Mesothelial cell of epicardium (in vitro differentiated cells): ENCODE results near the gene IL21. TPM values are rescaled to one million over a fixed set of nuclear protein-coding genes. Genes with fewer than 3 reads are reported as not detected.

ENCODE experiments used
- DNase-seq, 2 experiments: peaks; one replicate each; pipeline ENCODE4 v3.0.0; 2021; ENCODE audit warnings: low spot score in 2 of 2; ENCODE audit not compliant: unreplicated experiment in 2 of 2
- H3K27ac Mint-ChIP-seq: 2 replicates; pipeline ENCODE4 v1.8.0; 2021; ENCODE audit warnings: mixed read lengths
- H3K27me3 Mint-ChIP-seq: 2 replicates; pipeline ENCODE4 v1.8.0; 2021; ENCODE audit warnings: low read depth, mixed read lengths
- H3K36me3 Mint-ChIP-seq: 2 replicates; pipeline ENCODE4 v1.8.0; 2021; ENCODE audit warnings: mixed read lengths
- H3K4me1 Mint-ChIP-seq: 2 replicates; pipeline ENCODE4 v1.8.0; 2021; ENCODE audit warnings: mixed read lengths
- H3K4me3 Mint-ChIP-seq: 2 replicates; pipeline ENCODE4 v1.8.0; 2021; ENCODE audit warnings: mild to moderate bottlenecking, moderate library complexity, mixed read lengths
- H3K9me3 Mint-ChIP-seq: 2 replicates; pipeline ENCODE4 v1.8.0; 2021; ENCODE audit warnings: mixed read lengths
- CTCF ChIP-seq: fragments of 200-600 bp; sonication (generic); IDR thresholded peaks from one replicate; pipeline ENCODE4 v1.5.0; 2021; ENCODE audit warnings: antibody characterized with exemption; ENCODE audit not compliant: unreplicated experiment
- total RNA-seq: library from RNA; stranded (reverse); gene quantifications from 3 replicates; pipeline ENCODE4 v1.2.1, GENCODE V29; 2021

The IL21 gene
- total RNA-seq, 1 donor from 2014 or later, result not detected

- Mint-ChIP-seq H3K36me3 (no peaks in the 10 kb centered on the region), H3K4me1 (peaks cover 25% of the 10 kb centered on the region), H3K27me3 (no peaks in the 10 kb centered on the region), H3K4me3 (no peak overlapping the region), H3K27ac (no peak overlapping the region), H3K9me3 (no peaks in the 10 kb centered on the region)
- DNase-seq, result no peak
- TF ChIP-seq CTCF, result no peak
Measured at GRCh38 chr4:122606364-122607043, 14.4 kb downstream of the IL21 start.

DNA sequence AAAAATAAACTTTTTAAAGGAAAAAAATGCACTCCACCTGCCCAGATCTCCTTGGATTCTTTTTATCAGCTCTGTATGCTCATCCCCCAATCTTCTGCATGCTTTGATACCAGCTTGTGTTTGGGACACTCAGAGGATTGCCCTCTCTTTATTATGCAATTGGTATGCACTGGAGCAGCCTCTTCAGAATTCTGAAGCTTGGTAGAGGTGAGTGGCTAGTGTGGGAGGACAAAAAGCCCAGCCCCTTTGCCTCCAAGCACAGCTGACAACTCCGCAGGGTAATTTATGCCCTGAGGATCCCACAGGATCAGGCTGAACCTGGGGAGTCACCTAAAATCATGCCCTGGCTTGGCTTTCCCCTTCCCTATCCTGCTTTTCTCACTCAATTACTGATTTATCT lies 16.7 kb downstream of the IL21 start:
- no peak for DNase-seq
- Mint-ChIP-seq H3K36me3 (no peaks in the 10 kb centered on the region), H3K27ac (no peak overlapping the region), H3K4me1 (peaks cover 27% of the 10 kb centered on the region), H3K4me3 (no peak overlapping the region), H3K9me3 (no peaks in the 10 kb centered on the region), H3K27me3 (no peaks in the 10 kb centered on the region)
- no peak for TF ChIP-seq CTCF

DNA sequence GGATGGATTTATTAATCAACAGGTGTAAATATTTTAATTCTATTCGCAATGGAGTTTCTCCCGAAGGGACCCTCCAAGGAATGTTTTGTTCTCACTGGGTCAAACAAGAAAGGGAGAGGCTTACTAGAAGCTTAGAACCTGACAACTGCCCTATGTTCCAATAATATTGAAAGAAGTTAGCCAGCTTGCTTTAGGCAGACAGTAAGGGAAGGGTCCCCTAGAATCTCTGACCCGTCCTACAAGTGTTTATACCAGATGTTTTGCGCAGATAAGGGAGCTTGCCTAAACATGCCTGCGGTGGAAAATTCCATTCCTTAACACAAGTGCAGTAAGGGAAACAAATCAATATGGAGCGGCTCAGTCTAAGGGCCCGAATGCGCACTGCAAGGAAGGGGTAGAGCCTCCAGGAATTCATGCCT lies 17.7 kb downstream of the IL21 start:
- no peaks in the 10 kb centered on the region for H3K36me3 Mint-ChIP-seq

DNA sequence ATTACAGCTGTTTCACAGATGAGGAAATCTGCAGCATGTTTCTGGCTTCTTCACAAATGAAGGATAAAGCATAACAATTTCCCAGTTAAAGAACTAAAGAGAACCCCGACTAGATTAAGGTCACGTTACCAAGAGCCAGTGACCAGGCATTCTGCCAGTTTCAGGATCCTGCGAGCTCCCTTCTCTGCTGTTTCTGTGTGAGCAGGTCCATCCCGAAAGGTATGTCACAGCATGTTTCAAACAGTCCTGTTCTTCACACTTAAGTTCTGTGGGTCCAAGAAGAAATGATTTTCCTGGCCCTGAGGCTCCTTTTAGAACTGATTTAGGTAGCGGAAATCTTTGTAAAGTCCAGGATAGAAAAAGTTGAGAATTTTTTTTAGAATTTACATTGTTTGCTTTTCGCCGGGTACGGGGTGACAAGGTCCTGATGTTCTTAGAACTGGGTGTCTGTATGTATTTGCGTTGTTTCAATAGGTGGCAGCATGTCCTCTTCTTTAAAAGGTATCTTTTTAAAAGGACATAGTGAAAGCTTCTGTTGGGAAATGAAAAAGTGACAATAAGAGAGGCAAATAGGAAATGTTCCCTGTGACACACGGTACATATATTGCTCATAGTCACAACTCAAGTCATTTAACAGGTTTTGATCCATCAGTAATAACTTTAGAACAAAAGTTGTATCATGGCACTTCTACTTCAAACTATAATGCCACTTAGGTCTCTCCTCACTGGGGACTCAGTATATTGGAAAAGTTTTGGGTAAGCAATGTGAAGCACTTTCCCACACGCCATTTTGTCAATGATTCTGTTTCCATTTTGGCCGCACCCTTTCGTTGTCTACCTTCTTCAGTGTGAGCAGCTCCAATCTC lies 18.4 kb downstream of the IL21 start:
- no peaks in the 10 kb centered on the region for H3K9me3 Mint-ChIP-seq
- no peaks in the 10 kb centered on the region for H3K36me3 Mint-ChIP-seq
- H3K27me3 Mint-ChIP-seq, result no peaks in the 10 kb centered on the region
- peak; percentile 30 for TF ChIP-seq CTCF
- no peak for DNase-seq
- peak overlapping the region; percentile 43 for H3K27ac Mint-ChIP-seq
- H3K4me1 Mint-ChIP-seq, result peaks cover 27% of the 10 kb centered on the region
- no peak overlapping the region for H3K4me3 Mint-ChIP-seq

More for the DNA sequence above, 17.7 kb downstream of the IL21 start:
- no peak for TF ChIP-seq CTCF
- Mint-ChIP-seq H3K9me3 (no peaks in the 10 kb centered on the region), H3K4me1 (peaks cover 27% of the 10 kb centered on the region), H3K27me3 (no peaks in the 10 kb centered on the region), H3K4me3 (no peak overlapping the region), H3K27ac (peak overlapping the region; percentile 43)
- no peak for DNase-seq

DNA sequence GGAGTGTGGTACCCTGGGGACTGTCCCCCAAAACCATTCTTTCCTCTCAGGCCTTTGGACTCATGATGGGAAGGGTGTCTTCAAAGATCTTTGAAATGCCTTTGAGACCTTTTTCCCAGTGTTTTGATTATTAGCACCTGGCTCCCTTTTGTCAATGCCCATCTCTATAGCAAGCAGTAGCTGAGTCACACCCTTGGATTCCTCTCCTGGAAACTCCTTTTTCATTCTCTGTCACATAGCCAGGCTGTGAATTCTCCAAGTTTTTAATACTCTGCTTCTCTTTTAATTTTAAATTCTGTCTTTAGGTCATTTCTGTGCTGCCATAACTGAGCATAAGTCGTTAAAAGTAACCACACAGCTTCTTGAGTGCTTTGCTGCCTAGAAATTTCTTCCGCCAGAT lies 29.7 kb downstream of the IL21 start:
- no peaks in the 10 kb centered on the region for H3K27me3 Mint-ChIP-seq
- H3K36me3 Mint-ChIP-seq, result no peaks in the 10 kb centered on the region
- H3K9me3 Mint-ChIP-seq, result peaks cover 4% of the 10 kb centered on the region
- no peak overlapping the region for H3K4me3 Mint-ChIP-seq
- H3K27ac Mint-ChIP-seq, result no peak overlapping the region
- peaks cover 3% of the 10 kb centered on the region for H3K4me1 Mint-ChIP-seq
- no peak for DNase-seq
- TF ChIP-seq CTCF, result no peak
